Measurements from ENCODE around the gene TEX261.

DNA sequence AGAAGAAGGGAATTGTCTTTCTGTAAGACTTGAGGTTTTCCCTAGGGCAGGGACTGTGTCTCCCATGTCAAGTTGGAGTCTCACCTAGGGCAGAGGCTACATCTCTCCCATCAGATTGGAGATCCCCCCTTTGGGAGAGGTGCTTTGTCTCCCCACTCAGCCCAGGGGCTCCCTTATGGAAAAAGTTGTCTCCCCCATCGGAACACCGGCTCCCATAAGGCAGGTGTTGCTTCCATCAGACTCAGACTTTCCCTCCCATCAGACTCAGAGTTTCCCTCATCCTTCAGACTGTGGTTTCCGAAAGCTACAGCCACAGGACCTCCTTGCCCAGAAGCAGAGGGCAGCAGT is 10.5 kb downstream of the TEX261 start:
- TF ChIP-seq CTCF (IDR thresholded peaks at IDR 0.05; ENCODE audit: low read depth, low read length) = no peak
- TF ChIP-seq POLR2A (IDR thresholded peaks at IDR 0.05; ENCODE audit: extremely low read depth, insufficient read length) = no peak

Measured in NB4 (cell line).